HG02588 (cell line): ENCODE measurements around the gene DUS1L.

Experiments
- ATAC-seq: cut with Tn5 transposase; IDR thresholded peaks from one replicate; pipeline ENCODE4 v1.9.1; 2021; ENCODE audit warnings: mild to moderate bottlenecking, moderate library complexity; ENCODE audit not compliant: unreplicated experiment

The DUS1L gene

GRCh38 chr17:82016061-82016874, 49.3 kb downstream of the DUS1L start:
- ATAC-seq, result no peak

- no peak for ATAC-seq
Observed at GRCh38 chr17:82015311-82015971, 50.2 kb downstream of the DUS1L start.

GRCh38 chr17:82014971-82015310, 50.7 kb downstream of the DUS1L start:
- no peak for ATAC-seq

- ATAC-seq, result no peak
Observed at GRCh38 chr17:82014432-82014831, 51.2 kb downstream of the DUS1L start.

- ATAC-seq, result no peak
Observed at GRCh38 chr17:82013772-82014321, 51.8 kb downstream of the DUS1L start.

GRCh38 chr17:82013341-82013740, 52.3 kb downstream of the DUS1L start:
- no peak for ATAC-seq

- ATAC-seq, result no peak
Observed at GRCh38 chr17:82012640-82013295, 52.8 kb downstream of the DUS1L start.

- ATAC-seq, result no peak
Observed at GRCh38 chr17:82012261-82012639, 53.4 kb downstream of the DUS1L start.

GRCh38 chr17:82011617-82012187, 53.9 kb downstream of the DUS1L start:
- ATAC-seq, result no peak

GRCh38 chr17:82010575-82011525, 54.8 kb downstream of the DUS1L start:
- ATAC-seq, result no peak

- no peak for ATAC-seq
Observed at GRCh38 chr17:82009413-82009812, 56.2 kb downstream of the DUS1L start.

- ATAC-seq, result no peak
Observed at GRCh38 chr17:82008941-82009405, 56.6 kb downstream of the DUS1L start.

- ATAC-seq, result no peak
Observed at GRCh38 chr17:82008258-82008940, 57.2 kb downstream of the DUS1L start.
